ENCODE results near the gene SMTNL2.

The SMTNL2 gene

GRCh38 chr17:4541328-4542002 lies 42.9 kb upstream of the SMTNL2 start:
- DNase-seq (no peak), ATAC-seq (replicated peaks) (no peak)
- Mint-ChIP-seq H3K27ac (peak overlapping the region in 1 of 2 donors; percentile 66), H3K9me3 (no peaks in the 10 kb centered on the region), H3K27me3 (no peaks in the 10 kb centered on the region), H3K4me3 (no peak overlapping the region), H3K4me1 (ENCODE audit: low read depth in 2 of 2) (no peaks in the 10 kb centered on the region), H3K36me3 (ENCODE audit: insufficient read depth) (peaks cover 33% of the 10 kb centered on the region)

DNA sequence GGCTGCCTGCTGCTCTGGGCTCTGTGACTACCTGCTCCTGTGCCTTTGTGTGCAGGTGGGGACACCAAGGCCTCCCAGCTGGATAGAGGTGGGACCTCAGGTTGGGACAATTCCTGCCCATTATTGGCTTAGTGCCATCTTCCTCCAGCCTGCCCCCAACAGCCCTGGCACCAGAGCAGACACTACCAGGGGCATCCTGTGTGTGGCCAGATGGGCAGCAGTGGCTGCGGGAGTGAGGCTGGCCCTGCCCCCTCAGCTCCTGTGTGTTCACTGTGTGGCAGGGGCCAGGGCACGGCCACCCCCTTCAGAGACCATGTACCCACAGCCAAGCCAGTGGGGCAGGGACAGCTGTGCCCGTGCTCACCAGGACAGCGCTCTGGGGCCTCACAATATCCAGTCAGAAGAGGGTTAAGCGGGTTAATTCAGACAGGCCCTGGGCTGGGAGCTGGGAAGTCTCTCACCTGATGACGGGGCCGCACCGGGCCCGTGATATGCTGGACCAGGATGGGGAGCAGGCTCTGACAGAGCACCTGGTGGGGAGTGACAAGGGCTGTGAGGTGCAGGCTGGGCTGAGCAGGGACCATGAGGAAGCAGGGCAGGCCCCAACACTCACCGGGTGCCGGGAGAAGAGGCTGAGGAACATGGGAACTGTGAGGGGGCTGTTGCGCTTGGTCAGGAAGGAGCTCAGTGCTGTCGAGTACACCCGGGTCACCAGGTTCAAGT lies 42.2 kb upstream of the SMTNL2 start:
- DNase-seq (no peak), ATAC-seq (replicated peaks) (no peak)
- Mint-ChIP-seq H3K4me1 (ENCODE audit: low read depth in 2 of 2) (no peaks in the 10 kb centered on the region), H3K27ac (peak overlapping the region in 1 of 2 donors; percentile 66), H3K27me3 (no peaks in the 10 kb centered on the region), H3K4me3 (no peak overlapping the region), H3K9me3 (no peaks in the 10 kb centered on the region), H3K36me3 (ENCODE audit: insufficient read depth) (peaks cover 40% of the 10 kb centered on the region)

- H3K36me3 Mint-ChIP-seq (ENCODE audit: insufficient read depth), result peaks cover 45% of the 10 kb centered on the region
- H3K27ac Mint-ChIP-seq, result no peak overlapping the region
- no peak for ATAC-seq (replicated peaks)
- no peak for DNase-seq
- no peaks in the 10 kb centered on the region for H3K27me3 Mint-ChIP-seq
- H3K4me1 Mint-ChIP-seq (ENCODE audit: low read depth in 2 of 2), result no peaks in the 10 kb centered on the region
- no peaks in the 10 kb centered on the region for H3K9me3 Mint-ChIP-seq
- H3K4me3 Mint-ChIP-seq, result no peak overlapping the region
Observed at GRCh38 chr17:4542726-4543191, 41.6 kb upstream of the SMTNL2 start.

- Mint-ChIP-seq H3K27ac (no peak overlapping the region), H3K9me3 (no peaks in the 10 kb centered on the region), H3K4me3 (no peak overlapping the region), H3K36me3 (ENCODE audit: insufficient read depth) (peaks cover 45% of the 10 kb centered on the region), H3K27me3 (no peaks in the 10 kb centered on the region), H3K4me1 (ENCODE audit: low read depth in 2 of 2) (no peaks in the 10 kb centered on the region)
- DNase-seq (no peak), ATAC-seq (replicated peaks) (no peak)
Observed at GRCh38 chr17:4543557-4544026, 40.7 kb upstream of the SMTNL2 start.

GRCh38 chr17:4544135-4544950 lies 40.0 kb upstream of the SMTNL2 start:
- H3K27me3 Mint-ChIP-seq, result no peaks in the 10 kb centered on the region
- no peak overlapping the region for H3K4me3 Mint-ChIP-seq
- H3K27ac Mint-ChIP-seq, result no peak overlapping the region
- ATAC-seq (replicated peaks) (no peak), DNase-seq (no peak)
- H3K9me3 Mint-ChIP-seq, result no peaks in the 10 kb centered on the region
- H3K36me3 Mint-ChIP-seq (ENCODE audit: insufficient read depth), result peaks cover 45% of the 10 kb centered on the region
- no peaks in the 10 kb centered on the region for H3K4me1 Mint-ChIP-seq (ENCODE audit: low read depth in 2 of 2)

GRCh38 chr17:4544951-4545216 lies 39.4 kb upstream of the SMTNL2 start:
- Mint-ChIP-seq H3K36me3 (ENCODE audit: insufficient read depth) (peaks cover 44% of the 10 kb centered on the region), H3K27ac (no peak overlapping the region), H3K9me3 (no peaks in the 10 kb centered on the region), H3K27me3 (no peaks in the 10 kb centered on the region), H3K4me3 (no peak overlapping the region), H3K4me1 (ENCODE audit: low read depth in 2 of 2) (no peaks in the 10 kb centered on the region)
- ATAC-seq (replicated peaks) (no peak), DNase-seq (no peak)

DNA sequence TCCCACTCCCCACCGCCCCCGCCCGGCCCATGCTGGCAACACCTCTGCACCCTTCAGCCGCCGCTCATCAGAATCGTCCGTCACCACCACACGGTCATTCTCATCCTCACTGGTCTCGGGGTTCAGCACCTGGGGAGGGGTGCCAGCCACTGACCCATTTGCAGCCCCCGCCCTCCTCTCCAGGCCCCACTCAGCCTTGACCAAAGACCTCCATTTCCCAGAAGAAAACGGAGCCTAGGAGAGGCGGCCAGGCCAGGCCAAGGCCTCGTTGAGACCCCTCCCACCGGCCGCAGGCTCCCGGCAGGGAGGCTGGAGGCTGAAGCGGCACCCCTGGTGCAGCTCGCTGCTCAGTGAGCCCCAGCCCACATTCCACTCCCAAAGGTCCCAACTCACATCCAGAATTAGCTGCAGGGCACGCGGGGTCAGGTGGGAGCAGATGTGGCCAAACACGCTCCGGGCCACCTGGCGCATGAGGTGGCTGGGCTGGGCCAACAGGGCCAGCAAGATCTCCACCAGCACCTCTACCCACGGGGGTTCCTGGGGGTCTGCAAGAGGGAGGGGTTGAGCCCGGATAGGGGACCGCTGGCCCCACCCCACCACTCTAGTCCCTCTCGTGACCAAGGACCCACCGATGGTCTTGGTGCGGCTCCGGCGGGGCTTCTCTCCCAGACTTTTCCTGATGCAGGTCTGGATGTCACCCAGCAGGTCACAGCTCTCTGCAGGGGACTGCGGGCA lies 38.9 kb upstream of the SMTNL2 start:
- Mint-ChIP-seq H3K4me1 (ENCODE audit: low read depth in 2 of 2) (no peaks in the 10 kb centered on the region), H3K9me3 (no peaks in the 10 kb centered on the region), H3K27me3 (no peaks in the 10 kb centered on the region), H3K4me3 (no peak overlapping the region), H3K27ac (no peak overlapping the region), H3K36me3 (ENCODE audit: insufficient read depth) (peaks cover 43% of the 10 kb centered on the region)
- ATAC-seq (replicated peaks) (no peak), DNase-seq (no peak)

DNA sequence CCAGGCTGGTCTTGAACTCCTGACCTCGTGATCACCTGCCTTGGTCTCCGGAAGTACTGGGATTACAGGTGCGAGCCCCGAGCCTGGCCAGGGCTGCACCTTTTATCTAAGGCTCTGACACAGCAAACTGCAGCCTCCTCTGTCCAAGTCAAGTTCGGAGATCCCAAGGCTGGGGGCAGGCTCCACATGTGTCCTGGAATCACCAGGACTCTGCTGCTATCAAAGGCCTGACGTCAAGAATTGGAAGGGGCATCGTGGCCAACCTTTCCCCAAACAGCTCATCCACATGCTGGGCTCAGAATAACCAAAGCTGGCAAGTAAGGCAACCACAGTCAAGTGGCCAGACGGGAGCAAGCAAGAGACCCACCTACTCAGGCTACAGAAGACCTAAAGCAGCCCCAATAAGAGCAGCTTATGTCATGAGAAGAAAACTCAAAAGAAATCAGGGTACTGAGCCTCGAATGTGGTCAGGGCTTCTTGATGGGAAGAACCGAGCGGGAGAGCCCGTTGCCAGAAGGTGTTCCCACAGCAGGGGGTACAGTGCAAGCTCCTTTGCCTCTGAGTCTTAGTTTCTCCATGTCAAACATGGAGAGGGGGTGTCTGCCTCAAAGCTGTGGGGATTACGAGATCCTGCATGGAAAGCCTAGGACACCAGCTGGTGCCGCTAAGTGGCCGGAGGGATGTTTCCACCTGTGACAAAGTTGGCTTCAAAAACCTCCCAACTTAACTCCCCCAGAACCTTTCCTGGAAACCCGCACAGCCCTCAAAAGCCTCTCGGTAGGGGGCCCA lies 37.0 kb upstream of the SMTNL2 start:
- Mint-ChIP-seq H3K27me3 (no peaks in the 10 kb centered on the region), H3K27ac (peak overlapping the region in 1 of 2 donors; percentile 35), H3K36me3 (ENCODE audit: insufficient read depth) (peaks cover 52% of the 10 kb centered on the region), H3K4me3 (no peak overlapping the region), H3K9me3 (no peaks in the 10 kb centered on the region), H3K4me1 (ENCODE audit: low read depth in 2 of 2) (peaks cover 0 to 2% of the 10 kb centered on the region in 2 donors)
- no peak for DNase-seq
- ATAC-seq (replicated peaks), result no peak

DNA sequence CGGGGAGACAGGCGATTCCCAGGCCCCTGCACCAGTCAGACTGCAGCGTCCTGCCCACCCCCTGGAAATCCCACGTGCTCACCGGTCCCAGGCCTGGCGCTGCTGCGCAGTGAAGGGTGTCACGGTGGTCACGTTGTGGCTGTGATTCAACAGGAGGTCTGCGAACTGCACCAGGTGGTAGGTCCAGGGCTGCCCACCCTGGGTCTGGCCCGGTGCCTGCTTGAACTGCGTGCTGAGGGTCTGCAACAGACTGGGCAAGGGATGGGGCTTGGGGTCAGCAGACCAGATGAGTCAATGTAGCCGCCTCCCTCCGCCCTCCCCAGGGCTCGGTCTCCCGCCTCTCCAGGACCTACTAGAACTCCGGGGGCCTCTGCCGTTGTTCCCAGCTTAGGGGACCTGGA lies 36.3 kb upstream of the SMTNL2 start:
- H3K4me3 Mint-ChIP-seq, result no peak overlapping the region
- H3K4me1 Mint-ChIP-seq (ENCODE audit: low read depth in 2 of 2), result peaks cover 0 to 2% of the 10 kb centered on the region in 2 donors
- H3K9me3 Mint-ChIP-seq, result no peaks in the 10 kb centered on the region
- ATAC-seq (replicated peaks) (no peak), DNase-seq (no peak)
- H3K27ac Mint-ChIP-seq, result no peak overlapping the region
- peaks cover 52% of the 10 kb centered on the region for H3K36me3 Mint-ChIP-seq (ENCODE audit: insufficient read depth)
- no peaks in the 10 kb centered on the region for H3K27me3 Mint-ChIP-seq

- peaks cover 49% of the 10 kb centered on the region for H3K36me3 Mint-ChIP-seq (ENCODE audit: insufficient read depth)
- H3K4me3 Mint-ChIP-seq, result no peak overlapping the region
- no peak for ATAC-seq (replicated peaks)
- H3K27ac Mint-ChIP-seq, result no peak overlapping the region
- H3K4me1 Mint-ChIP-seq (ENCODE audit: low read depth in 2 of 2), result peaks cover 4 to 6% of the 10 kb centered on the region in 2 donors
- no peaks in the 10 kb centered on the region for H3K9me3 Mint-ChIP-seq
- DNase-seq, result no peak
- H3K27me3 Mint-ChIP-seq, result no peaks in the 10 kb centered on the region
Observed at GRCh38 chr17:4548721-4549531, 35.4 kb upstream of the SMTNL2 start.

- H3K27ac Mint-ChIP-seq, result no peak overlapping the region
- DNase-seq (no peak), ATAC-seq (replicated peaks) (no peak)
- no peak overlapping the region for H3K4me3 Mint-ChIP-seq
- H3K9me3 Mint-ChIP-seq, result no peaks in the 10 kb centered on the region
- H3K27me3 Mint-ChIP-seq, result no peaks in the 10 kb centered on the region
- H3K4me1 Mint-ChIP-seq (ENCODE audit: low read depth in 2 of 2), result peaks cover 12 to 14% of the 10 kb centered on the region in 2 donors
- peaks cover 54% of the 10 kb centered on the region for H3K36me3 Mint-ChIP-seq (ENCODE audit: insufficient read depth)
Observed at GRCh38 chr17:4549781-4550533, 34.4 kb upstream of the SMTNL2 start.
